ENCODE measurements around the gene RFX4.

DNA sequence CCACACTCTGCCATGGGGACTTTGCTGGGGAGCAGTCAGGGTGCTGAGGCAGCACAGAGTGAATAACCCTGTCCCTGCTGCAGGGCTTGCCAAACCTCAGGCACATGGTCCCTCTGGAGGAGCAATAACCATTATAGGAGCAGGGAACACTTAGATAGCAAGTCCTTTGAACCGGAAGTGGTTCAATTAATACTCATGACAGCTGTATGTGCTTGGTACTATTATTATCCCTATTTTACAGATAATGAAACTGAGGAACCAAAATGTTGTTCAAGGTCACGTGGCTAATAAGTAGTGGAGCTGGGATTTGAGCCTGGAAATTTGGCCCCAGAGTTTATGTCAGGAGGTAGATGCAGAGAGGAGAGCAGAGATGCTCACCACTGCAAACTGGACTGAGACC lies 49.0 kb downstream of the RFX4 start:
- TF ChIP-seq, protein P1, sequence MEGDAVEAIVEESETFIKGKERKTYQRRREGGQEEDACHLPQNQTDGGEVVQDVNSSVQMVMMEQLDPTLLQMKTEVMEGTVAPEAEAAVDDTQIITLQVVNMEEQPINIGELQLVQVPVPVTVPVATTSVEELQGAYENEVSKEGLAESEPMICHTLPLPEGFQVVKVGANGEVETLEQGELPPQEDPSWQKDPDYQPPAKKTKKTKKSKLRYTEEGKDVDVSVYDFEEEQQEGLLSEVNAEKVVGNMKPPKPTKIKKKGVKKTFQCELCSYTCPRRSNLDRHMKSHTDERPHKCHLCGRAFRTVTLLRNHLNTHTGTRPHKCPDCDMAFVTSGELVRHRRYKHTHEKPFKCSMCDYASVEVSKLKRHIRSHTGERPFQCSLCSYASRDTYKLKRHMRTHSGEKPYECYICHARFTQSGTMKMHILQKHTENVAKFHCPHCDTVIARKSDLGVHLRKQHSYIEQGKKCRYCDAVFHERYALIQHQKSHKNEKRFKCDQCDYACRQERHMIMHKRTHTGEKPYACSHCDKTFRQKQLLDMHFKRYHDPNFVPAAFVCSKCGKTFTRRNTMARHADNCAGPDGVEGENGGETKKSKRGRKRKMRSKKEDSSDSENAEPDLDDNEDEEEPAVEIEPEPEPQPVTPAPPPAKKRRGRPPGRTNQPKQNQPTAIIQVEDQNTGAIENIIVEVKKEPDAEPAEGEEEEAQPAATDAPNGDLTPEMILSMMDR (IDR thresholded peaks at IDR 0.05), result no peak
- TF ChIP-seq EZH2 (IDR thresholded peaks at IDR 0.05) (no peak), EZH2phosphoT487 (IDR thresholded peaks at IDR 0.05) (no peak)

All from neural progenitor cell (in vitro differentiated cells).